GM18519 (cell line): ENCODE data around the gene NATD1.
"Not testable (repeated sequence)": the region's sequence is repeated elsewhere in the genome, so short reads cannot be mapped to it uniquely, and the experiment has no call there.

Experiments
- ATAC-seq: cut with Tn5 transposase; IDR thresholded peaks from one replicate; pipeline ENCODE4 v1.9.1; 2021; ENCODE audit warnings: mild to moderate bottlenecking, moderate library complexity; ENCODE audit not compliant: unreplicated experiment, low FRiP score

Gene NATD1

GRCh38 chr17:21248500-21248899 is 4.7 kb downstream of the NATD1 start:
- ATAC-seq, result no peak

GRCh38 chr17:21247552-21248258 is 5.5 kb downstream of the NATD1 start:
- ATAC-seq, result no peak

GRCh38 chr17:21246698-21247097 is 6.5 kb downstream of the NATD1 start:
- ATAC-seq, result no peak

- ATAC-seq, result no peak
Observed at GRCh38 chr17:21245639-21246084, 7.5 kb downstream of the NATD1 start.

- ATAC-seq, result no peak
Observed at GRCh38 chr17:21243516-21244303, 9.5 kb downstream of the NATD1 start.

- no peak for ATAC-seq
Observed at GRCh38 chr17:21242780-21243515, 10.3 kb downstream of the NATD1 start.

- no peak for ATAC-seq
Observed at GRCh38 chr17:21242026-21242697, 11.0 kb downstream of the NATD1 start.

- ATAC-seq, result no peak
Observed at GRCh38 chr17:21241564-21241963, 11.6 kb downstream of the NATD1 start.

- no peak for ATAC-seq
Observed at GRCh38 chr17:21240369-21241055, 12.7 kb downstream of the NATD1 start.

- no peak for ATAC-seq
Observed at GRCh38 chr17:21239680-21240368, 13.4 kb downstream of the NATD1 start.

GRCh38 chr17:21235921-21236320 is 17.3 kb downstream of the NATD1 start:
- ATAC-seq, result no peak

GRCh38 chr17:21233581-21234347 is 19.4 kb downstream of the NATD1 start:
- ATAC-seq, result no peak

- no peak for ATAC-seq
Observed at GRCh38 chr17:21232033-21232749, 21.0 kb downstream of the NATD1 start.

GRCh38 chr17:21231533-21231932 is 21.7 kb downstream of the NATD1 start:
- no peak for ATAC-seq

- ATAC-seq, result no peak
Observed at GRCh38 chr17:21228845-21229244, 24.4 kb downstream of the NATD1 start.

- no peak for ATAC-seq
Observed at GRCh38 chr17:21228111-21228510, 25.1 kb downstream of the NATD1 start.

GRCh38 chr17:21227277-21227676 is 25.9 kb downstream of the NATD1 start:
- not testable (repeated sequence) for ATAC-seq

- ATAC-seq, result no peak
Observed at GRCh38 chr17:21223086-21223485, 30.1 kb downstream of the NATD1 start.
